CD4-positive, alpha-beta T cell treated with Interferon gamma for 1 hour (primary cell): ENCODE data around the gene EEA1.
"Not testable (repeated sequence)": the region's sequence is repeated elsewhere in the genome, so short reads cannot be mapped to it uniquely, and the experiment has no call there.

ENCODE experiments used
- DNase-seq: peaks from one replicate; pipeline ENCODE4 v3.0.0-alpha.2; 2020

EEA1 gene

DNA sequence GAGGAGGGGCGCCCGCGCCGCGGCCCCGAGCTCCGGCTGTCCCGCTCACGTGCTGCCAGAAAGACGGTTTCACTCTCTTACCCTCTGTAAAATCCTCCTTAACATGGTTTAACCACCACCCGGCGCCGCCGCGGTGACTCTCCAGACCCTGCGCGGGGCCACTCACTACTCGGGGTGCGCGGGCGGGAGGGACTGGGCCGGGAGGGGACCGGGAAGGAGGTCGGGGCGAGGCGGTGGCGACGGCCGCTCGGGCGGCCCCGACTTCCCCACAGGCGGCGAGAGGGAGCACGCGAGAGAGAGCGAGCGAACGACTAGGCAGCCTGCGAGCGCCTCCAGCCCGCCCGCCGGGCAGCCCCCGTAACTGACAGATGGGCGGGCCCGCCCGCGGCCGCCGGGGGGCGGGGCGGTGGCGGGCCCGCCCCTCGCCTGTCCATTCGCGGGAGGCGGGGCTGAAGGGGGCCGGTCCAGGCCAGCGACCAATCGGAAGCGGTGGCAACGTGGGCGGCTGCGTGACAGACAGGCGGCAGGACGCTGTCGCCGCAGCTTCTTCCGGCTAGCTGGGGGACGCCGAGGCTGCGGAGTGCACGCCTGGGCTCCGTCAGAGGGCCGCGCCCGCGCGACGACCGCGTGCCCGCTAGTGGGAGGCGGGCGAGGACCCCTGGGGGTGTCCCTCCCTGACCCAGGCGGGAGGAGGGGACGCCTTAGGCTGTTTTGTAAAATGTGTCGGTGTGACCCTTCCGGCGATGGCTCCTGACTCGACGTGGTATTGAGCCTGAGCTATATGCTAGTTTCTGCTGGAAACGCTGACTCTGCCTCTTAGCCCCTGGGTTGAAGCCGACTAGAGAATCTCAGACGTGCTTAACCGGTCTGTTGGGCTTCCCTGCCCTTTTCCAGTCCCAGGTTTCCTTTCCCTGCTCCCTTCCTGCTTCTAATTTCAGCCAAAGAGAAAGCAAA lies at the start of gene EEA1:
EEA1 (minus strand) TSS at position 334 of the 954 bp plus-strand sequence; CDS start at position 105, 229 bp downstream.
- DNase-seq = peak; percentile 96

- DNase-seq = no peak
Observed at GRCh38 chr12:92978607-92979006, 49.5 kb upstream of the EEA1 start.

DNA sequence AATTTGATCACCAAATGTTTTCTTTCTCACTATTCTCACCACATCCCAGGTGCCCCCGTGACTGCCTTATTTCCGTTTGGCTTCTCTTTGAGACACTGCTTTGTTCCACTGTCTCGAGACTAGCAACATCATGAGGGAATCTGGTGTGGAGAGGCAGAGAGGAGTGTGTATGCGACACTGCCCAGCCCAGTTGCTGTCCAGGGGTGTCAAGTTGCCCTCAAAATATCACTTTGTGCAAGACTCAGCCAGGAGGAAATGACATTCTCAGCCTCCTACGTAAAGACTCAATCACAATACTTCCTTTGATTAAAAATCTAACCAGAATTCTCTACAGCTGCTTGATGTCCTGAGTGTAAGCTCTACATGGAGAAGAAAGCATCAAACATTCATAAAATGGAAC lies 48.2 kb upstream of the EEA1 start:
- DNase-seq = no peak

DNA sequence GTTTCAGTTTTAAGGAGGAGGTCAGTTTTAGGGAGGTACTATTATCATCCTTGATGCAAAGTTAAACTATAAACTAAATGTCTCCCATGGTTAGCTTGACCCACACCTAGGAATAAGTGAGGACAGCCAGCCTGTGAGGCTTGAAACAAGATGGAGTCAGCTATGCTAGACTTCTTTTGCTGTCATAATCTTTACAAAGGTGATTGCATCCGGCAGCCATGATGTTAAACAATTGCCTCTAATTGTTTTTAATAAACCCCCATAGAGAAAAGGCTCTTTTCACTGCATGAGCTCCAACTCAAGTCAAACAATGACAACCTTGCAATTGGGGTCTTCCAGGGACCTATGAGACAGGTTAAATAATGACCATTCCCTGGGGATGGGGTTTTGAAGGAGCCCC lies 45.7 kb upstream of the EEA1 start:
- DNase-seq = no peak

DNA sequence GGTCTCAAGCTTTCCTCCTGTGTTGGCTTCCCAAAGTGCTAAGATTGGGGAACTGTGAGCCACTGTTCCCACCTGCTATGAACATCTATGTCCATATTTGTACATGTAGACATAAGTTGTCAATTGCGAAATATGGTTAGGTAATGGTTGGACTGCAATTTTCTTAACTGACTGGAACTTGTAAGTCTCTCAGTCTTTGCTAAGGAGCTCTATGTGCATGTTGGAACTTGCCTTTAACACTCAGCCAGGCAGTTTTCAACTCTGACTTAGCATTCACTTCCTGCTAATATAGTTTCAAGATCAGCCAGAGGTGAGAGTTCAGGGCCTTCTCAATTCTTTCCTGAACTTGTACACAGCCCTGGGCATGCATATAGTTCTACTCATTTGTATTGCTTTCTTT lies 44.5 kb upstream of the EEA1 start:
- no peak for DNase-seq

- DNase-seq = no peak
Observed at GRCh38 chr12:92971859-92972524, 42.9 kb upstream of the EEA1 start.

DNA sequence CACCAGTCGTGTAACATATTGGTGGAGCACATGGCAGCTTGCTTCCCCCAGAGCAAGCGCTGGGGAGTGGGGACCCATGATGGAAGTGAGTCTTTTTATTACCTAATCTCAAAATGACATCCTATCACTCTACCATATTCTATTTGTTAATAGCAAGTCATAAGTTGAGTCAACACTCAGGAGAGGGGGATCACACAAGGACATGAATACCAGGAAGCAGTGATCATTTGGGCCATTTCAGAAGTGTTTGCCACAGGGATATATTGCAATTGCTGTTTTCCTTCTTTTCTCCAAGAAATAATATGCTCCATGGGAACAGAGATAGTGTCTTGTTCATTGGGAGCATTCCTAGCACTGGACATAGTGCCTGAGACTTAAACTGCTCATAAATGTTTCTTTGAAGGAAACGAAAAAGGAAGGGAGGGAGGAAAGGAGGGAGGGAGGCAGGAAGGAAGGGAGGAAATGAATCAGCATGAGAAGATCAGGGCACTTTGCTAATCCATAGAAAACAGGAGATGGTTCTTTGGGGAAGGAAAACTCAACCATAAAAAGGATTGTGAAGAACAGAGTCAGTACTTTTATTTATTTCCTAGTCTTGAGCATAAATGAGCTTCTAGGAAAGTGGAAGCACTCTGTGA lies 39.2 kb upstream of the EEA1 start:
- no peak for DNase-seq

GRCh38 chr12:92964378-92964777 lies 35.3 kb upstream of the EEA1 start:
- DNase-seq = not testable (repeated sequence)

GRCh38 chr12:92961949-92962348 lies 32.9 kb upstream of the EEA1 start:
- DNase-seq = no peak

GRCh38 chr12:92955997-92956663 lies 27.0 kb upstream of the EEA1 start:
- DNase-seq = no peak

GRCh38 chr12:92953747-92954146 lies 24.7 kb upstream of the EEA1 start:
- DNase-seq = no peak

DNA sequence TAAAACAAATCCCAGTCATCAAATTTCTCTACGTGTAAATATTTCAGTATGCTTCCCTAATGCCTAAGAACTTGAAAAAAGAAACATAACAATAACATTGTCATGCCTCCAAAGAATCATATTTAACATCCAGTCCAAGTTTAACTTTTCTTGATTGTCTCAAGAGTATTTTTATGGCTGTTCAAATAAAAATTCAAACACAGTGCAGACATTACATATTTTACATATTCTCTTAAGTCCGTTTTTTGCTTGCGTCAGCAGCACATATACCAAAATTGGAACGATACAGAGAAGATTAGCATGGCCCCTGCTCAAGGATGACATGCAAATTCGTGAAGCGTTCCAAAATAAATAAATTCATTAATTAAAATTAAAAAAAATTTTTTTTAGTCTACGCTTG lies 23.3 kb upstream of the EEA1 start:
- no peak for DNase-seq

DNA sequence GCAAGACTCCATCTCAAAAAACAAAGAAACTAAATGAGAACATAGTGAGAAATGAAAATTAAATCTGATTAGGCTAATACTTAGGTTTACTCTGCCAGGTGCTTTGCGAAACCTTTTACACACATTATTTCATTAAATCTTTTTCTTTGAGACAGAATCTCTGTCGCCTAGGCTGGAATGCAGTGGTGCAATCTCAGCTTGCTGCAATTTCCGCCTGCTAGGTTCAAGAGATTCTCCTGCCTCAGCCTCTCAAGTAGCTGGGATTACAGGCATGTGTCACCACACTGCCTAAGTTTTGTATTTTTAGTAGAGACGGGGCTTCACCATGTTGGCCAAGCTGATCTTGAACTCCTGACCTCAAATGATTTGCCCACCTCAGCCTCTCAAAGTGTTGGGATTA lies 21.9 kb upstream of the EEA1 start:
- no peak for DNase-seq

DNA sequence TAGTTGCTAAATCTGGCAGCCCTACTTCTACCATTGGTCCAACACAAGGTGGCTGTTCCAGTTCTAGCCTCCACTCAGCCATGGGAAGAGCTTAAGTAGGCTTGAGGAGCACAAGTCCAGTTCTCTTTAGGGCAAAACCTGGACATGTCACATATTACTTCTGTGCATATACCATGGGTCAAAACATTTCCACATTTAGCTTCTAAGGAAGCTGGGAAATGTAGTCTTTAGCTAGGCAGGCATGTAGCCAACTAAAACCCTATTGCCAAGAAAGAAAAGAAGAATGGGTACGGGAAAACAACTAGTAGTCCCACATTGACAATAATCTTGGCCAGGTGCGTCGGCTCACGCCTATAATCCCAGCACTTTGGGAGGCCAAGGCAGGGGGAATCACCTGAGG lies 20.9 kb upstream of the EEA1 start:
- DNase-seq = no peak

DNA sequence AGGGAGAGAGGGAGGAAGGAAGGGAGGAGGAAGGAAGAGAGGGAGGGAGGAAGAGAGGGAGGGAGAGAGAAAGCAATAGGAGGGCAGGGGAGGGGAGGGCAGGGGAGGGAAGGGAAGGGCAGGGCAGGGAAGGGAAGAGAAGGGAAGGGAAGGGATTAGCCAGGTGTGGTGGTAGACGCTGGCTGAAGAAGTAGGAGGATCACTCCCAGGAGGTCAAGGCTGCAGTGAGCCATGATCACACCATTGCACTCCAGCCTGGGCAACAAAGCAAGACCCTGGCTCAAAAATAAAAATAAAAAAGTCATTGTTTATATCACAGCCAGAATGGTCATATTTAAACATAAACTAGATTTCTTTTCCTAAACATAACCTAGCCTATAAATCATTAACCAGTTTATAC lies 20.4 kb upstream of the EEA1 start:
- no peak for DNase-seq

GRCh38 chr12:92947589-92948215 lies 18.6 kb upstream of the EEA1 start:
- no peak for DNase-seq

DNA sequence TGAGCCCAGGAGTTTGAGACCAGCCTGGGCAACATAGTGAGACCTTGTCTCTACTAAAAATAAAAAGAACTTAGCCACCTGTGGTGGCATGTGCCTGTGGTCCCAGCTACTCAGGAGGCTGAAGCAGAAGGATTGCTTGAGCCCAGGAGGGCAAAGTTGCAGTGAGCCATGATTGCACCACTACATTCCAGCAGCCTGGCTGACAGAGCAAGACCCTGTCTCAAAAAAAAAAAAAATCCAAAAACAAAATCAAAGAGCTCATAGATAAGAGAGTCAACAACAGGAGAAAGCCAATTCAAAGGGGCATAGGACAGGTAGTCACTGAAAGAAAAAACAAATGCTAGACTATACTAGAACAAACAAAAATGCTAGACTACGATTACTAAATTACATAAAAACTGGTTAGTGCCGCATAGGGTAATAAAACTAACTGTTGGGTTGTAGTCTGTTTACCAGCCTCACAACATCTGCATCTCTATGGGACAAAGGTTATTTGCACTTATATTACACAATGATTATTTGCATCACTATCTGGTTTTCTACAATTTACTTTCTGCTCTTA lies 16.6 kb upstream of the EEA1 start:
- DNase-seq = no peak

- no peak for DNase-seq
Observed at GRCh38 chr12:92943482-92944250, 14.6 kb upstream of the EEA1 start.

GRCh38 chr12:92942905-92943304 lies 13.8 kb upstream of the EEA1 start:
- no peak for DNase-seq

GRCh38 chr12:92939116-92939515 lies 10.0 kb upstream of the EEA1 start:
- no peak for DNase-seq

- no peak for DNase-seq
Observed at GRCh38 chr12:92938638-92939037, 9.5 kb upstream of the EEA1 start.

DNA sequence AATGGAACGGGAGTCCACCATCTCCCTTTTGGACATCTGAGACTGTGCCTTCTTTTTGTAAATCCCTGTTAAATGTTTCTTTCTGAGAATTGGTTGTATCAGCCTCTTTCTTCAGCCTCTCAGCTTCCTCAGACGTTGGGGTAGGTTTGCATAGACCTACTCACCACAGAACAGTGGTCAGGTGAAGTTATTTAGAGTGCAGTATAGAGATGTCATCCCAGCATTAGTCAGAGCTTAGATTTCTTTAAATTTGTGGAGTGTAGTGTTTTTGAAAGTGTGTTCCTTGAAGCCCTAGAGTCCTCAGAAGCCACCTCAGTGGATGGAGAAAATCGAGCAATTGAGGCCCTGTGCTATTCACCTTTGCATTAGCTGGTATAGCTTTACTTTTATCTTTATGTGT lies 8.9 kb upstream of the EEA1 start:
- DNase-seq = no peak
